Endothelial cell of umbilical vein (primary cell): ENCODE measurements around the gene ZIC5. TPM values are rescaled to one million over a fixed set of nuclear protein-coding genes. Genes with fewer than 3 reads are reported as not detected.

ENCODE experiments used
- BruUV-seq: library from RNA; stranded (reverse); fragments of 400-500 nt; replicated peaks from 2 replicates; lab custom pipeline; 2021; lab: Mats Ljungman, UMichigan
- CTCF ChIA-PET: fragments of 300-600, 350-600 bp; sonication (Branson Sonifier 250); formaldehyde crosslinking; loops from one replicate; lab custom pipeline; 2021; ENCODE audit warnings: antibody characterized with exemption, inconsistent platforms; lab: Charles Lee
- POLR2A ChIA-PET: fragments of 300-600, 350-600 bp; sonication (Branson Sonifier 250); formaldehyde crosslinking; loops from one replicate; lab custom pipeline; 2021; ENCODE audit warnings: antibody characterized with exemption, inconsistent platforms; lab: Charles Lee
- DNase-seq: peaks from one replicate; pipeline ENCODE4 v3.0.0-alpha.2; 2011; ENCODE audit warnings: low read depth, low spot score
- FAIRE-seq: peaks from 2 replicates; lab custom pipeline; 2011; peaks lifted over from hg19 to GRCh38; lab: Jason Lieb, UNC
- H2AFZ ChIP-seq: 2 replicates; pipeline ENCODE4 v1.6.0; 2012; ENCODE audit warnings: low read depth, low read length, control low read depth, inconsistent platforms
- H3K27ac ChIP-seq: 2 replicates; pipeline ENCODE4 v1.5.1; 2011; ENCODE audit warnings: low read depth, mild to moderate bottlenecking, control low read depth, low read length, moderate library complexity; ENCODE audit not compliant: insufficient read depth
- H3K27me3 ChIP-seq, 2 experiments: 2 replicates each; pipeline versions ENCODE4 v1.6.0 to v1.6.1; 2011; ENCODE audit warnings: low read length in 2 of 2, mixed read lengths in 1 of 2; ENCODE audit not compliant: control insufficient read depth in 2 of 2, insufficient read depth in 2 of 2
- H3K36me3 ChIP-seq, 2 experiments: 2 replicates in 1 of 2; 3 replicates in 1 of 2; pipeline ENCODE4 v1.5.1; 2011; ENCODE audit warnings: low read length in 2 of 2, mild to moderate bottlenecking in 1 of 2, moderate library complexity in 1 of 2; ENCODE audit not compliant: control insufficient read depth in 2 of 2, insufficient read depth in 2 of 2; ENCODE audit errors: extremely low read depth in 1 of 2
- H3K4me1 ChIP-seq: 3 replicates; pipeline ENCODE4 v1.5.1; 2011; ENCODE audit warnings: mild to moderate bottlenecking, low read length; ENCODE audit not compliant: control insufficient read depth, insufficient read depth; ENCODE audit errors: extremely low read depth
- H3K4me2 ChIP-seq: 2 replicates; pipeline ENCODE4 v1.6.1; 2011; ENCODE audit warnings: low read length, control low read depth, mixed read lengths; ENCODE audit not compliant: insufficient read depth
- H3K4me3 ChIP-seq, 3 experiments: fragments of 200-600 bp in 1 of 3; sonication (generic), shearing (Covaris generic) in 1 of 3; replicated peaks in 1 of 3; 2 replicates each; pipeline ENCODE4 v1.5.1; 2011 to 2016; ENCODE audit warnings: control low read depth in 3 of 3, low read length in 3 of 3, mild to moderate bottlenecking in 2 of 3, inconsistent platforms in 1 of 3, low read depth in 1 of 3, moderate library complexity in 1 of 3; ENCODE audit not compliant: insufficient read depth in 1 of 3
- H3K79me2 ChIP-seq: 2 replicates; pipeline ENCODE4 v1.6.0; 2012; ENCODE audit warnings: low read length, inconsistent platforms; ENCODE audit not compliant: control insufficient read depth, insufficient read depth
- H3K9ac ChIP-seq: replicated peaks from 2 replicates; pipeline ENCODE3; 2011; ENCODE audit warnings: low read length, control low read depth; ENCODE audit not compliant: insufficient read depth; ENCODE audit errors: extremely low read depth
- H3K9me1 ChIP-seq: replicated peaks from 3 replicates; pipeline ENCODE4 v1.6.0; 2011; ENCODE audit warnings: mild to moderate bottlenecking, low read length; ENCODE audit not compliant: control insufficient read depth, insufficient read depth; ENCODE audit errors: extremely low read depth
- H3K9me3 ChIP-seq: replicated peaks from 2 replicates; pipeline ENCODE4 v1.5.1; 2012; ENCODE audit warnings: low read length, inconsistent platforms; ENCODE audit not compliant: control insufficient read depth, insufficient read depth
- H4K20me1 ChIP-seq: replicated peaks from 2 replicates; pipeline ENCODE3; 2011; ENCODE audit warnings: mild to moderate bottlenecking, low read length; ENCODE audit not compliant: control insufficient read depth, insufficient read depth; ENCODE audit errors: extremely low read depth
- CTCF ChIP-seq, 2 donors: IDR thresholded peaks; 1 replicate in 1 of 2; 2 replicates in 1 of 2; pipeline ENCODE4 v1.5.1; 2011; ENCODE audit warnings: low read length in 2 of 2, mild to moderate bottlenecking in 2 of 2, moderate library complexity in 2 of 2, control low read depth in 1 of 2, inconsistent platforms in 1 of 2, low read depth in 1 of 2; ENCODE audit not compliant: insufficient read depth in 1 of 2; ENCODE audit errors: extremely low read depth in 1 of 2
- EZH2 ChIP-seq: IDR thresholded peaks from 2 replicates; pipeline ENCODE4 v1.6.1; 2012; ENCODE audit warnings: borderline replicate concordance, low read depth, mild to moderate bottlenecking, moderate library complexity, low read length, inconsistent platforms; ENCODE audit not compliant: severe bottlenecking
- FOS ChIP-seq: IDR thresholded peaks from 2 replicates; pipeline ENCODE4 v1.6.1; 2011; ENCODE audit warnings: mild to moderate bottlenecking, low read length, moderate library complexity, borderline replicate concordance; ENCODE audit not compliant: insufficient read depth
- GATA2 ChIP-seq: IDR thresholded peaks from 2 replicates; pipeline ENCODE4 v1.7.0; 2011; ENCODE audit warnings: low read depth, mild to moderate bottlenecking, moderate library complexity, mixed read lengths, low read length; ENCODE audit not compliant: insufficient read length, insufficient read depth
- JUN ChIP-seq: IDR thresholded peaks from 2 replicates; pipeline ENCODE4 v1.6.1; 2011; ENCODE audit warnings: borderline replicate concordance, low read depth; ENCODE audit not compliant: insufficient read length, insufficient read depth
- MAX ChIP-seq: IDR thresholded peaks from 2 replicates; pipeline ENCODE4 v1.6.1; 2011; ENCODE audit not compliant: insufficient read depth, insufficient read length
- MYC ChIP-seq: IDR thresholded peaks from one replicate; pipeline ENCODE4 v1.6.1; 2011; ENCODE audit warnings: mild to moderate bottlenecking, low read depth, low read length
- POLR2AphosphoS5 ChIP-seq: IDR thresholded peaks from 2 replicates; pipeline ENCODE4 v1.6.1; 2012; ENCODE audit warnings: low read depth, mild to moderate bottlenecking, control low read depth, low read length, moderate library complexity; ENCODE audit not compliant: insufficient read depth
- dilution Hi-C: fragments of 300-500 bp; cut with MboI; formaldehyde crosslinking; loops from one replicate; pipeline ENCODE4 v1.15.0; 2019; ENCODE audit warnings: low sequenced_read_pairs; ENCODE audit not compliant: extremely low pct_ligation_motif_present
- intact Hi-C: fragments of 100-400 bp; cut with micrococcal nuclease; formaldehyde crosslinking; loops from one replicate; pipeline ENCODE4 v1.10.0; 2022
- polyA plus RNA-seq, 4 experiments: library from polyadenylated mRNA; depleted of rRNA in 3 of 4; stranded (reverse) in 3 of 4; unstranded in 1 of 4; fragments of >200 nt; gene quantifications; 2 replicates each; pipeline versions ENCODE4 v1.2.1 to v1.2.3, GENCODE V29; 2011 to 2012; ENCODE audit warnings: missing spikeins in 1 of 4
- total RNA-seq: library from RNA; stranded (reverse); gene quantifications from 2 replicates; pipeline ENCODE4 v1.2.3, GENCODE V29; 2021

The ZIC5 gene
- total and polyA plus RNA-seq, 2 donors (not counting 3 experiments of a cell fraction or from before 2014, with no cell fraction given) = not detected

DNA sequence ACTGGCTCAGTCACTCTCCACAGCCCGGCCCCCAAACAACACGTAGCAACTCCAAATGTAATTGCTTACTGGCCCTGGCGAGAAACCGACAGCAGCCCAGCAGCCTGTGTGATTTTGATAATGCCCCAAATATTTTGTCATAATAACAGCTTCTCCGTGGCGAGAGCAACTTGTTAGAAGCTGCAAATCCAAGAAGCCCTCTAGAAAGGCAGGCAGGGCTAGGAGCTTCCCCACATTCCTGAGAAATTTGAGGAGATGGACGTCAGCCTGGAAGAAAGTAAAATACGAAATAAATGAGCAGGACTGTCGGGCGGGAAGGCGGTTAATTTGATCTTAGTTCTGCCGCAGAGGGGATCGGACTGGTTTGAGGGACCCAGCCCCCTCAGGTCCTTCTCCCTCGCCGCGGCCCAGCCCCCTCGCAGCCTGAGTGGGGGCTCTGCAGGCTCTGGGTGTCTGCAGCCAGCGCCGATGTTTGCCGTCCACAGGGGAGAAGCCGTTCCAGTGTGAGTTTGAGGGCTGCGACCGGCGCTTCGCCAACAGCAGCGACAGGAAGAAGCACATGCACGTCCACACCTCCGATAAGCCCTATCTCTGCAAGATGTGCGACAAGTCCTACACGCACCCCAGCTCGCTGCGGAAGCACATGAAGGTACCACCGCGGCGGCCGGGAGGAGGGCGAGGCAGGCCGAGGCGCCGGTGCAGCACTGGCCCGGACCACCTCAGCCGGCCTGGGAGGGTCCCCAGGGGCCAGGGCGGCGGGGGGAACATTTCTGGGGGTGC is 13.1 kb upstream of the ZIC5 start:
- no peak overlapping the region for H3K4me2 ChIP-seq
- intact Hi-C loops = loop anchor here (5.0 kb wide), 1 partner anchor 253 kb away; no protein-coding TSS in a partner anchor

GRCh38 chr13:99983499-99984401 is 12.2 kb upstream of the ZIC5 start:
- FAIRE-seq = no peak
- Histone ChIP-seq H3K27ac (no peak overlapping the region), H3K79me2 (no peaks in the 10 kb centered on the region), H3K9me1 (no peaks in the 10 kb centered on the region), H3K4me2 (no peak overlapping the region), H3K9ac (no peak overlapping the region), H3K4me3 (no peak overlapping the region), H3K4me1 (peaks cover 5% of the 10 kb centered on the region), H3K27me3 (peaks cover 64 to 90% of the 10 kb centered on the region in 2 experiments), H3K9me3 (no peaks in the 10 kb centered on the region), H3K36me3 (no peaks in the 10 kb centered on the region), H2AFZ (no peak overlapping the region), H4K20me1 (no peaks in the 10 kb centered on the region)
- intact Hi-C loops (loop anchor here (1.0 to 5.0 kb wide), 2 partner anchors 9 to 254 kb away; no protein-coding TSS in a partner anchor), dilution Hi-C loops (no loop called here)
- BruUV-seq = no TSS peak
- TF ChIP-seq CTCF (IDR thresholded peaks at IDR 0.05; ENCODE audit: extremely low read depth in 1 of 2, insufficient read depth in 1 of 2, low read depth in 1 of 2, low read length in 2 of 2) (no peak), MAX (no peak), JUN (no peak), FOS (no peak), EZH2 (peak; percentile 37), MYC (no peak), POLR2AphosphoS5 (no peak), GATA2 (no peak)
- POLR2A ChIA-PET = no interaction called here
- CTCF ChIA-PET = interaction anchor here (0.9 to 1.0 kb wide), 2 partner anchors 252 to 327 kb away, joined by 3 to 4 read pairs; no protein-coding TSS in a partner anchor
- DNase-seq = no peak

More for the DNA sequence above, 13.1 kb upstream of the ZIC5 start:
- ChIA-PET CTCF (no interaction called here), POLR2A (no interaction called here)
- DNase-seq = no peak
- TF ChIP-seq JUN = no peak
- TF ChIP-seq POLR2AphosphoS5 = no peak
- no peak for TF ChIP-seq GATA2
- TF ChIP-seq EZH2 = peak; percentile 100
- no peak for TF ChIP-seq FOS
- no peak overlapping the region for H3K27ac ChIP-seq
- no peaks in the 10 kb centered on the region for H4K20me1 ChIP-seq
- no peak overlapping the region for H2AFZ ChIP-seq
- BruUV-seq = no TSS peak
- dilution Hi-C loops = no loop called here
- no peak for FAIRE-seq
- no peaks in the 10 kb centered on the region for H3K9me1 ChIP-seq
- H3K9ac ChIP-seq = no peak overlapping the region
- no peaks in the 10 kb centered on the region for H3K79me2 ChIP-seq
- H3K36me3 ChIP-seq = no peaks in the 10 kb centered on the region
- H3K4me1 ChIP-seq = peaks cover 5% of the 10 kb centered on the region
- H3K4me3 ChIP-seq = no peak overlapping the region
- H3K9me3 ChIP-seq = no peaks in the 10 kb centered on the region
- H3K27me3 ChIP-seq = peaks cover 65 to 90% of the 10 kb centered on the region in 2 experiments
